ENCODE data around the gene PSD4.

Gene PSD4

DNA sequence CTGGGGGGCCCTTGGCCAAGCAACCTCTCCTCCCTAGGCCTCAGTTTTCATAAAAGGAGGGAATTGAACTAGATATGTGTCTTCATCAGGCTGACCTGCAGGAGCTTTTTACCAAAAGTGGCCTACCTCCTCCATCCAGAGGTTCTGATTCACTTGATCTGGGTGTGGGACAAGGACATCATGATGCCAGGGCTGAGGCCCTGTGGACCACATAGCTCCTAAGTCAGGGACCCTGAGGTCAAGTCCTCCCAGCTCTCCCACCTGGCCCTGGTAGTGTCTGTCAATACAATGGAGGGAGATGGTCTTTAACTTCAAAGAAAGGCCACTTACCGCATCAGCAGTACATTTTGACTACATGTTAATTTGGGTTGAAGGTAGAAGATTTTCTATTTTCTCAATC lies 35.9 kb upstream of the PSD4 start:
- H3K9ac ChIP-seq (ENCODE audit: low read length), result no peak overlapping the region
- no peaks in the 10 kb centered on the region for H3K79me2 ChIP-seq (ENCODE audit: insufficient read depth, low read length)
- TF ChIP-seq, protein P1, sequence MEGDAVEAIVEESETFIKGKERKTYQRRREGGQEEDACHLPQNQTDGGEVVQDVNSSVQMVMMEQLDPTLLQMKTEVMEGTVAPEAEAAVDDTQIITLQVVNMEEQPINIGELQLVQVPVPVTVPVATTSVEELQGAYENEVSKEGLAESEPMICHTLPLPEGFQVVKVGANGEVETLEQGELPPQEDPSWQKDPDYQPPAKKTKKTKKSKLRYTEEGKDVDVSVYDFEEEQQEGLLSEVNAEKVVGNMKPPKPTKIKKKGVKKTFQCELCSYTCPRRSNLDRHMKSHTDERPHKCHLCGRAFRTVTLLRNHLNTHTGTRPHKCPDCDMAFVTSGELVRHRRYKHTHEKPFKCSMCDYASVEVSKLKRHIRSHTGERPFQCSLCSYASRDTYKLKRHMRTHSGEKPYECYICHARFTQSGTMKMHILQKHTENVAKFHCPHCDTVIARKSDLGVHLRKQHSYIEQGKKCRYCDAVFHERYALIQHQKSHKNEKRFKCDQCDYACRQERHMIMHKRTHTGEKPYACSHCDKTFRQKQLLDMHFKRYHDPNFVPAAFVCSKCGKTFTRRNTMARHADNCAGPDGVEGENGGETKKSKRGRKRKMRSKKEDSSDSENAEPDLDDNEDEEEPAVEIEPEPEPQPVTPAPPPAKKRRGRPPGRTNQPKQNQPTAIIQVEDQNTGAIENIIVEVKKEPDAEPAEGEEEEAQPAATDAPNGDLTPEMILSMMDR (IDR thresholded peaks at IDR 0.05; ENCODE audit: insufficient read depth, low read length, poor library complexity, severe bottlenecking), result no peak
- TF ChIP-seq EZH2phosphoT487 (conservative IDR thresholded peaks at IDR 0.05; ENCODE audit: low read length), result no peak
- H2AFZ ChIP-seq (ENCODE audit: low read depth, low read length, severe bottlenecking), result no peak overlapping the region
- H3K27me3 ChIP-seq (ENCODE audit: low read length), result no peaks in the 10 kb centered on the region
- H3F3A ChIP-seq (ENCODE audit: insufficient read depth), result no peaks in the 10 kb centered on the region
- no peak overlapping the region for H3K4me3 ChIP-seq (ENCODE audit: insufficient read depth, low read length, poor library complexity, severe bottlenecking)
- H3K27ac ChIP-seq (ENCODE audit: low read depth, low read length), result no peak overlapping the region
- H4K20me1 ChIP-seq (ENCODE audit: low read depth, low read length), result no peaks in the 10 kb centered on the region
- H3K36me3 ChIP-seq (ENCODE audit: low read length), result no peaks in the 10 kb centered on the region
- no peaks in the 10 kb centered on the region for H3K9me2 ChIP-seq (replicated peaks; ENCODE audit: insufficient read depth, low read length)
- no peaks in the 10 kb centered on the region for H3K9me3 ChIP-seq (ENCODE audit: insufficient read depth, low read length)
- H3K4me2 ChIP-seq (ENCODE audit: low read depth, low read length, poor library complexity, severe bottlenecking), result no peak overlapping the region

DNA sequence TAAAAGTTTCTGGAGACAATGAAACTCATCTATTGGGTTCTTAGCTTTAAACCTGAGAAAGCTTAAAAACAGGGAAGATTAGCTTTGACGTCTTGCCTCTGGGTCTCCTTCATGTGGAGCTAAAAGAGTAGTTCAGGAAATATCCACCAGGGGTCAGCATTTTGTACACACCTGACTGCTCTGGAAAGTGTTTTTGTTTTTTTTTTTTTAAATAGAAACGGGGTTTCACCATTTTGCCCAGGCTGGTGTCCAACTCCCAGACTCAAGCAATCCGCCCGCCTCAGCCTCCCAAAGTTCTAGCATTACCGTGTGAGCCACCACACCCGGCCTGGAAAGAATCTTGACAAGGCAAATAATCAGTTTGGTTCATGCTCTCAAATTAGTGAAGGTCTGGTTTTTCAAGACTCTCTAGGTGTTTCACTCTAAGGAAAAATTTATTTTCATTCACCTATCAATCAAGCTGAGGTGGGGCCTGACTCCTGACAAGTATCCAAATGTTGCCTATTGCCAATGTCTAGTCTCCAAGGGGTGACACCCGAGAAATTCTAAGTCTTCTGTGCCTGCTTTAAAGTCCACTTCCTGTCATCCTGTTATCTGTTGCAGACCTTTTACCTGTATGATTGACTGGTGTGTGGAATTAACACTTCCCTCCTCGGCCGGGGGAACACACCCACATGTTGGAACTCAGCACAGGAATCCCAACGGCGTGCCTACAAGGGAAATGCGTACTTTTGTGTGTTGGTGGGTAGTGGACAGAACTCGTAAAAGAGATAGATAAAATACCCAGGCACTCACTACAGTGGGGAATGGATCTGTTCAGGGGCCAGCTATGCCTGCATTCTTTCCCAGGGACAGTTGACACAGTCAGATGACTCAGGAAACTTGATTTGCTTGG lies 35.1 kb upstream of the PSD4 start:
- Histone ChIP-seq H4K20me1 (ENCODE audit: low read depth, low read length) (no peaks in the 10 kb centered on the region), H3K4me2 (ENCODE audit: low read depth, low read length, poor library complexity, severe bottlenecking) (peak overlapping the region; percentile 32), H3K9me3 (ENCODE audit: insufficient read depth, low read length) (no peaks in the 10 kb centered on the region), H3K4me3 (ENCODE audit: insufficient read depth, low read length, poor library complexity, severe bottlenecking) (no peak overlapping the region), H3K27ac (ENCODE audit: low read depth, low read length) (no peak overlapping the region), H3K79me2 (ENCODE audit: insufficient read depth, low read length) (no peaks in the 10 kb centered on the region), H3K9ac (ENCODE audit: low read length) (no peak overlapping the region), H2AFZ (ENCODE audit: low read depth, low read length, severe bottlenecking) (peak overlapping the region; percentile 84), H3K36me3 (ENCODE audit: low read length) (no peaks in the 10 kb centered on the region), H3K27me3 (ENCODE audit: low read length) (no peaks in the 10 kb centered on the region), H3F3A (ENCODE audit: insufficient read depth) (no peaks in the 10 kb centered on the region), H3K9me2 (replicated peaks; ENCODE audit: insufficient read depth, low read length) (no peaks in the 10 kb centered on the region)
- no peak for TF ChIP-seq EZH2phosphoT487 (conservative IDR thresholded peaks at IDR 0.05; ENCODE audit: low read length)
- TF ChIP-seq, protein P1 (IDR thresholded peaks at IDR 0.05; ENCODE audit: insufficient read depth, low read length, poor library complexity, severe bottlenecking), result peak; percentile 79

DNA sequence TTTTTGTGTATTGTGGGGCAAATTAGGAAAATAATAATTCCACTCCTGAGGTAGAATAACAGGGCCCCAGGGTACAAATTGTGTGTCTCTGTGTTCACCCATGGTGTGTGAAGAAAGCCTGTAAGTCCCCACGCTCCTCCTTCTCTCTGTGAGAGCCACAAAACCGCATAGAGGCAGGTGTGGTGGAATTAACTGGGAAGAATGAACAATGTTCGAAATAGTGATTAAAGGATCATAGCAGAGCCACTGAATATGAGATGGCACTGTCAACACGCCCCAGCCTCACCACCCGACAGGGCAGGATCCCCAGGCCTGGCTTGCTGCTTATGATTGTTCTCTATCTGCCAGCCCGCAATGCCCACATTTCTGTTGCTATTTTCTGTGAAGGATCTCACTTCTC lies 32.3 kb upstream of the PSD4 start:
- Histone ChIP-seq H4K20me1 (ENCODE audit: low read depth, low read length) (no peaks in the 10 kb centered on the region), H3K4me3 (ENCODE audit: insufficient read depth, low read length, poor library complexity, severe bottlenecking) (no peak overlapping the region), H3K27me3 (ENCODE audit: low read length) (no peaks in the 10 kb centered on the region), H3K36me3 (ENCODE audit: low read length) (no peaks in the 10 kb centered on the region), H3K9me2 (replicated peaks; ENCODE audit: insufficient read depth, low read length) (no peaks in the 10 kb centered on the region), H3K79me2 (ENCODE audit: insufficient read depth, low read length) (no peaks in the 10 kb centered on the region), H3K4me2 (ENCODE audit: low read depth, low read length, poor library complexity, severe bottlenecking) (no peak overlapping the region), H3K27ac (ENCODE audit: low read depth, low read length) (no peak overlapping the region), H2AFZ (ENCODE audit: low read depth, low read length, severe bottlenecking) (no peak overlapping the region), H3F3A (ENCODE audit: insufficient read depth) (no peaks in the 10 kb centered on the region), H3K9ac (ENCODE audit: low read length) (no peak overlapping the region), H3K9me3 (ENCODE audit: insufficient read depth, low read length) (no peaks in the 10 kb centered on the region)
- no peak for TF ChIP-seq EZH2phosphoT487 (conservative IDR thresholded peaks at IDR 0.05; ENCODE audit: low read length)
- TF ChIP-seq, protein P1 (IDR thresholded peaks at IDR 0.05; ENCODE audit: insufficient read depth, low read length, poor library complexity, severe bottlenecking), result no peak
